Inflammatory macrophage treated with lipopolysaccharide for 1 hour (primary cell): Measurements from ENCODE around the gene CPNE9.

Source experiments
- DNase-seq, 2 donors: peaks; one replicate each; pipeline ENCODE4 v3.0.0-alpha.2; 2020 to 2022

The CPNE9 gene

DNA sequence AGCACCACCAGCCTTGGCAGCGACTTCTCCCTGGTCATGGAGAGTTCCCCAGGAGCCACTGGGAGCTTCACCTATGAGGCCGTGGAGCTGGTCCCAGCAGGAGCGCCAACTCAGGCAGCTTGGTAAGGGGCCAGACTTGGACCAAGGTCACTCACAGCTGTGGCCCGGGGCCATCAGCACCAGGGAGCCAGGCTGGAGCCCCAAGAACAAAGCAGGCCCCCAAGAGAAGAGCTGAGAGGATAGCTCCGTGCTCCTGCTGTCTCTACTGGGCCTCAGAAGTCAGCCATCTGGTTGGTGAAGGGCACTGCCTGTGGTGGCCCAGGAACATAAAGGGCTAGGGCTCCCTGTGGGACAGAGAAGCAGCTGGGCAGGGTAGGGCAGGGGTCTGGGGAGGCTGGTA is 14.7 kb upstream of the CPNE9 start:
- DNase-seq = no peak

DNA sequence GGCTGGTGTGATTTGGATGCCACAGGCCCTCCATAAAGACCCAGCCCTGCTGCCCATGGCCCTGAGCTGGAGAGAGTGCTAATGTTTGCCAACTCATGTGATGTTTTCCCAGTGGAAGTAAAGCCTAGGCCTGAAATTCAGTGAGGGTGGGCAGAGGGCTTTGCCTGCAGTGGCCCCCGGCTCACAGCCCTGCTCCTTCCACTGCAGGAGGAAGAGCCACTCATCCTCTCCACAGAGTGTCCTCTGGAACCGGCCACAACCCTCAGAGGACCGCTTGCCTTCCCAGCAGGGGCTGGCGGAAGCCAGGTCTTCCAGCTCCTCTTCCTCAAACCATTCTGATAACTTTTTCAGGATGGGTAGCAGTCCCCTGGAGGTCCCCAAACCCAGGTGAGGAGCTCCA is 13.9 kb upstream of the CPNE9 start:
- no peak for DNase-seq

DNA sequence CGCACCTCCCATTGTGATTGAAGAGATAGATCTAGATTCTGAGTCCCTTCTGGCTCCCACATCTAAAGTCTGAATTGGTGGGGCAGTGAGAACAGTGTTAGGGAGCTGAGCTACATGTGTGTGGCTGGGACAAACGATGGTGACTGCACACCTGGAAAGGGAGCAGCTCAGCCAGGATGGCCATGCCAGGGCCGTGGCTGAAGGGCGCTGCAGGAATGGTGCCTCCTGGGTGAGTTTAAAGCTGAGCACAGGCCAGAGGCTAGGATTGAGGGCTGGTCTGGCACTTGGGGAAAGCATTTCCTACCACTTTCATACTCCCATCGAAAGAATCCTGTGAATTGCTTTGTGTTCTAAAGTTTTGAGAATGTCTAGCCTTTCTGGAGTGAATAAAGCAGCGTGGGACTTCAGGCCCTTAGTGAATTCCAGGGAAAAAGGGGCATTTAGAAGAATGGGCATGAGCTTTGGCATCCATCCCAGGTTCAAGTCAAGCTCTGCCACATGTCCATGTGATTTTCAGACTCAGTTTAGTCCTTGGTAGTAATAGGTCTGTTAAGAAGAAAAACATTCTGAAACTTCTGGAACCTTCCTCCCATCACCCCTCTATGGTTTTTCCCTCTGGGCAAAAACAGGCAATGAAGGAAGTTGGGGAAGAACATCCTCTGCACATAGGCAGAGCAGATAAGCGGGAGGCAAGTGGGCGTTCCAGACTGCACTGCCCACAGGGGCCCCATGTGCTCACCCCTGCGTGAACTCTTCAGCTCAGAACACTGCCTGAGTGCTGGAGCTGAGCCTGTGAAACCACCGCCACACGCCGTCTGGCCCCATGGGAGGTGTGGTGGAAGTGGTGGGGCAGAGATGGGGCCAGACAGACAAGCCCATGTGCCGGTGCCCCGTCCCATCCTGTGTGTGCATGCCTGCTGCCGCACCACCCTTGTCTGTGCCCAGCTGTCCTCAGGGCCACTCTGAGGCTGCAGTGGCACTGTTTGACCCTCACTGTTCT is 12.9 kb upstream of the CPNE9 start:
- peak; percentile 2 to 52 for DNase-seq

DNA sequence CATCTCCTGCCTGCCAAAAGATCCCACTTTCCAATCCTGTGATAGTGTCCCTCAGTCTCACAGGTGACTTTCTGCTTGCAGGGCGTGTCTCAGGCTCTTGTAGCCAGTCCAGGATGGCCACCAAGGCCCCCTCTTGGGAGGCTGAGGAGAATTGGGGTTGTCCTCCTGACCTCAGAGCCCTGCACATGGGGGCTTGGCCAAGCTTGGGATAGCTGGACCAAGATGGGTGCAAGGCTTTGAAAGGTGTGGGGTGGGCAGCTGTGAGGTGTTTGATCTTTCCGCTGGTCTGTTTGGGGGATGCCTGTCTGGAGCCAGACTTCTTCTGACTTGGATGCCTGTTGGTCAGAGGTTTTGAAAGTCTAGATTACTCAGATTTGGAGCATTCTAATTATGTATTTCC is 12.0 kb upstream of the CPNE9 start:
- no peak for DNase-seq

DNA sequence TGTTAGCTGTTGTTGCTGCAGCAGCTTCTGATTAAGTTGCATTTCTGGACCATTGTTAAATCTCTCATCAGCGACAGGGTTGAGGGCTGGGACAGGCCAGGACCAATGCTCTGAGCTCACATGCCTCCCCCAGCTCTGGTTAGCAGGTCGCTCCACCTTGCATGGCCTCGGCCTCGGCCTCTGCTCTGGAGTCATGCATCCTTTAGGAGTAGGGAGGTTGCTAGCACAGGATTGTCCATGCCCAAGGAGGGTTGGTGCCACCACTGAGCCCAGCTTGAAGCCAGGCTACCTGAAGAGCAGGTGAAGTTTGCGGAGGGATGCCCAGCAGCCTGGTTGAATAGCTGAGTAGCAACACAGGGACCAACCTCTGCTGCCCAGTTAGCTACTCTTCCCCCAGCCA is 11.2 kb upstream of the CPNE9 start:
- DNase-seq = no peak

DNA sequence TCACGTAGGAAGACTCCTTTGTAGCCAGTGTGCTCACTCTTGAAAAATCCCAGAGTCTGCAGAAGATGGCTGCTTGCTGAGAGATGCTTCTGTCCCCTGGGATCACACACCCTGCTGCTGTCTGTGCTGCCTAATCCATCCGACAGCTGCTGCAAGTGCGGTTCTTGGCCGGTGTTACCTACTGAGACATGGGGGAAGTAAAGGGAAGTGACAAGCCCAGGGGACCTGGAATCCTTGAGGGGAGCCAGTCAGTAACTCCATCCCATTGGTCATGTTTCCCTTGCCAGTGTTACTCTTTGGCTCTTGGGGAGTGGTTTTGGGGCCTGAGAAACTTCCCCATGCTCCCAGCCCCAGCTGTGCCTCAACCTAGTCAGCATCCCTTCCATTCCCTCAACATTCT is 8.3 kb upstream of the CPNE9 start:
- DNase-seq = no peak

DNA sequence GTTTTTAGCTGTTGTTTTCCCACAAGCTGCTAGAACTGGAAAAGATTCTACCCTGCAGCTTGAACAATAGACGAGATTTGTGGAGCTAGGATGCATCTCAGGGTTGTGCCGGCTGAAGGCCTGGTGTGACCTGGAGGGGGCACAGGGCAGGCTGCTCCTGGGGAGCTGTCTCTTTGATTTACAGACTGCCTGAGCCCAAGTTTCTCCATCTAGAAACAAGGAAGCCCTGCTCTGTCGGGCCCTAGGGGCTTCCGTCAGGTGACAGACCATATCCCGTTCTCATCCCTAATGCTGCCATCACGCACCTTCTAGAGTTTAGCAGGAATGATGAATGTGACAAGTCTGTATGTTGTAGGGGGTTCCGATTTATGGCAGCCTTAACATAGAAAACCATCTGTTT is 7.9 kb upstream of the CPNE9 start:
- no peak for DNase-seq

DNA sequence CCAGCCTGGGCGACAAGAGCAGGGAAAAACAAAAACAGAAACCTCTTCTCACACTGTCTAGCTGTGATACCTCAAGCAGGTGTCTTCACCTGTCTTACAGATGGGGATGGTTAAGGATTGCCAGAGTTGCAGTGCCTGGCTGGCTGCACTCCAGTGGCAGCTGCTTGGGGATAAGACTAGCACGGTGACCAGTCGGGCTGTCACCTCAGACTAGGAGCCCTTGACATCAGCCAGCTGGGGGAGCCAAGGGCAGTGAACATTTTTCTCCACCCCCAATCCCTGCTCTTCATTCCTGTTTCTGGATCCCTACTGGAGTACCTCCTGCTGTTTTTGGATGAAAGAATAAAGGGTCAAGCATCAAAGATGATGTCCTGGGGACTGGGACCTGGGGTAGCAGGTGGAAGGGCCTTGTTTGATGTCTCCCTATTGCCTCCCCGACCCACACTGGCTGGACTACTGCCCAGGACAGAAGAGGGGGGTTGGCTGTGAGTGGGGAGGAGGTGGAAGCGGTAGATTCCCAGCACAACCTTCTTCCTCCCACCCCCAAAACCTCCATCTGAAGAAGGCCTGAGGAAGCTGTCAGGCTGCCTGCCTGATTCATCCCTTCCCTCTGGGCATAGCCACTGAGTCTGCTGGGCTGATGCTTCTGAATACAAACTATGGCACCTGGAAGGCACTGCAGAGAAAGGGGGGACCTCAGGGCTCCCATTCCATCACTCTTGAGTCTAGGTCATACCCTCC is 7.0 kb upstream of the CPNE9 start:
- no peak for DNase-seq

DNA sequence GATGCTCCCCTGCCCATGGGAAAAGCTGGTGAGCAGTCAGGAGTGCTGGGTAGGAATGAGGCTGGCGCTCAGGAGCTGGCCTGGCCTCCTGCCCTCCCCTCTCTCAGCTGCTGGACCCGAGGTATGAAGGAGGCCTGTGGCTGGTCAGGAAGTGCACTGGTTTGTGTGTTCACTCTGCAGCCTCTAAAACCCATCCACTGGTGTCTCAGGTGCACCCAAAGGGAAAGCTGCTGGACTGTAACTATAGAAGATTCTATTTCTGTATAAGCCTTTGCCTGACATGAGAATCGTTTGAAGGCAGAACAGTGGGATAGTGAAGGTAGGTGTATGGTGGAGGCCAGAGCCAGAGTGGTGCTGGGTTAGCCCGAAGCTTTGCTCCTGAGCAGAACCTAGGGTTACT is 5.7 kb upstream of the CPNE9 start:
- no peak for DNase-seq

DNA sequence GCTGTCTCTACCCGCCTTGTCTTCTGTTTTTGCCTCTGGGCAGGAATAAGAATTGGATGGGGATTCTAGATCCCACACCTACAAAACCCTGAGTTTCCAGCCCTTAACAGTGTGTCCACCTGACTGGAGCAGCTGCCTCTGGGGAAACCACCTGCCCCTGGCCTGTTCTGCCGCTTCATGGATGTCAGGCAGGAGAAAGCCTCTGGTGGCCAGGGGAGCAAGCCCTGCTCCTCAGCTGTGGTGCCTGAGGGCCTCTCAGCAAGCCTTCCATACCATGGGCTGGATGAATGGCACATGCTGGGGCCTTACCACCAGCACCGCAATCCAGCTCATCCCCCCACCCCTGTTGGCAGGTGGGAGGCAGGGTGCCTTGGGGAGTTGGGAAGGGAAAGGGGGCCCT is 5.3 kb upstream of the CPNE9 start:
- no peak for DNase-seq

DNA sequence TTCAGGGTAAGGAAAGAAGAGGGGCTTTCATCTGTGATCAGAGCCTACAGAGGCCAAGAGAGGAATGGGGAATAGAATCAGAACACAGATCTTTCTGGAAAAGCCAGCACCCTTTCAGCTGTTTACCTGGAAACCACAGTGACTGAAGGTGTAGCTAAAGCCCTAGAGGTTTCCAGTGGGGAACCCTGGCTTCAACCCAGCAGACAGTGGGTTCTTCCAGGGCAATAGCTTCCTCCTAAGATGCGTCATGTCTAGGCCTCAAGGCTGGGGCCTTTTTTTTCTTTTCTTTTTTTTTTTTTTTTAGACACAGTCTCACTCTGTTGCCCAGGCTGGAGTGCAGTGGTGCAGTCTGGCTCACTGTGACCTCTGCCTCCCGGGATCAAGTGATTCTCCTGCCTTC is 3.1 kb upstream of the CPNE9 start:
- DNase-seq = no peak

DNA sequence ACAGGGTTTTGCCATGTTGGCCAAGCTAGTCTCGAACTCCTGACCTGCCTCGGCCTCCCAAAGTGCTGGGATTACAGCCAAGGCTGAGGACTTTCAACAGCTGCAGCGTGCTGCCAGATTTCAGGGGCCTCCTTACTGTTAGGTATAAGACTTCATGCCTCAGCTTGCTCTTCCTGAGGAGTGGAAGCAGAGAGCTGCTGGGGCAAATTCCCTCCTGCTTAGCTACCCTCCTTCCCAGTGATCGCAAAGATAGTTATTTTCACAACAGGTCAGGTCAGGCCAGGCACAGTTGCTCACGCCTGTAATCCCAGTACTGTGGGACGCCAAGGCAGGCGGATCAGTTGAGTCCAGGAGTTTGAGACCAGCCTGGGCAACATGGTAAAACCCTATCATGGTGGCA is 2.6 kb upstream of the CPNE9 start:
- no peak for DNase-seq

DNA sequence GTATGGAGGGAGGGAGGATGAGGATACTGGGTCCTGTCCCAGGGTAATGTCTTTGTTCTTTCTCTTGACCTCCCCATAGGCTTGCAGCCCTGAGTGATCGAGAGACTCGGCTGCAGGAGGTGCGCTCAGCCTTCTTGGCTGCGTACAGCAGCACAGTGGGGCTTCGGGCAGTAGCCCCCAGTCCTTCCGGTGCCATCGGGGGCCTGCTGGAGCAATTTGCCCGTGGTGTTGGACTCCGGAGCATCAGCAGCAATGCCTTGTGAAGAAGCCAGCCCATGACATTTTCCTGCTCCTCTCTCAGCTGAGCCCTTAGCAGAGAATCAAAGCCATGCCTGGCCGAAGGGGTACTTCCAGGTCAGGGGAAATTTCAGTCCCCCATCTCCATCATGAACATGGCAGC is 1.9 kb upstream of the CPNE9 start:
- no peak for DNase-seq

DNA sequence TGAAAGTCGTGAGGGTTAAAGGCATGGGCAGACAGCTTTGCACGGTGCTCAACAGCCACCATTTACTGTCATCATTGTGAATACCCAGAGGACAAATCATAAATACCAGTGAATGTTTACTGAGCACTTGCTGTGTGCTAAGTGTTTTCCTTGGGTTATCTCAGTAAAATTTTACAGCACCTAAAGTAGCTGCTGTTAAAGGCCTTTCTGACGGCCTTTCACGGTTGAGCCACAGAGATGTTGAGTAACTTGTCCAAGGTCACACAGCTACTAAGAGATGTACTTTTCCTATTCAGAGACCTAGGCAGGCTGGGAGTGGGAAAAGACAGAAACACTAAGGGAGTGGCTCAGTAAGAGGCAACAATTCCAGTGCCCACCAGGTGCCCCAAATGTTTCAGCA is 393 bp upstream of the CPNE9 start:
- DNase-seq = no peak

DNA sequence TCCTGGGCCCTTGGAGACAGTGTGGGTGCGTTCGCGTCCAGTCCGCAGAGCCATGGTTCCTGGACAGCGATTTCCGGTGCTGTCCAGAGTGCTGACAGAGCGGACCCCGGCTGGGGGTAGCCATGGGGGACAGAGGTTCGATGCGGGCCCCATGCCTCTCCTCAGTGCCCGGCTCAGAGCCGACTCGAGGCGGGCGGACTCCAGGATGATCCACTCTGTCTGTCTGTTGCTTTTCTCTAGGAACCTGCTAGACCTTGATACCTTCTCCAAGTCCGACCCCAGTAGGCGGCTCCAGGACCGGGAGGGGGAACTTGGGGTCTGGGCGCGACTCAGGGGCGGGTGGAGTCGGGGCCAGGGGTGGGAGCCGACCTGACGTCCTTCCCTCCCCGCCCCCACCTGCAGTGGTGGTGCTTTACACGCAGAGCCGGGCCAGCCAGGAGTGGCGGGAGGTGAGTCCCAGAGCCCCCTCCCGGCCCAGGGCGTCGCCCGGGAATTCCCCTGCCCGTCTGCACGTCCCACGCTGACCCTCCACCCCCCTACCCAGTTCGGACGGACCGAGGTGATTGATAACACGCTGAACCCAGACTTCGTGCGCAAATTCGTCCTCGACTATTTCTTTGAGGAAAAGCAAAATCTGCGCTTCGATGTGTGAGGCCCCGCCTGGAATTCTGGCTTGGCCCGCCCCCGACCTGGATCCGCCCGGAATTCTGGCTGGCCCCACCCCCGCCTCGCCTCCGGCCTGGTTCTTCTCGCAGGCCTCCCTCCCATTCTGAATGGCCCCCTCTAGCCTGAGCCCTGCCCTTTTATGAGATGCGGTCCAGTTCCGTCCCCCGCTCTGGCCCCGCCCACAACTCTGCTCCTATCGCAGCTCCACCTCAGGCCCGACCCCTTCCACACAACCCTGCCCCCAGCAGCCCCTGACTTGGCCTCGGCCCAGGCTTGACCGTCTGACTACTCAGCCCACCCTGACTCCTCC is 1.0 kb downstream of the CPNE9 start:
- DNase-seq = no peak

DNA sequence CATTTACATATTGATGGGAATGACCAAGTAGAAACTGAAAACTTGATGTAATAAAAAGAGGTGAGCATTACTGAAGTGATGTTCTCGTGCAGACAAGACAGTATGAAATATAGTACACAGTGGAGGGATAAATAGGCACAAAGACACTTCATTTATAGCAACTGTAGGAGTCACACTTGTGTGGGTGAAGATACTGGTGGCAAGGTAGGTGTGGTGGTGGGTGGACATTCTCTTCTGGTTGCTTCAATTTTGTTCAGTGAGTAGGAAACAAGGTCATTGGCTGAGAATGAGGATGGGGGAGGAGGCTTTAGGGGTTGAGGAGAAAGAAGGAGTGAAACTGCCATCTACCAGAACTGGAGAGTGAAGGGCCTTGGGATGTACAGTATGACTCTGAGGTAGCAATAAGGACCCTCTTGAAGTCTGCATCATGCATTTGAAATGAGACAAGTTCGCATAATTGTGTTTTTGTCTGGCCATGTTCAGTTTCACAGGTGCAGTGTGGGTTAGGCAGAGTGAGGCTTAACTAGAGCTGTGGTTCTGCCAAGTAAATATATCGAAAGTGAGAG is 6.6 kb downstream of the CPNE9 start:
- DNase-seq = no peak

DNA sequence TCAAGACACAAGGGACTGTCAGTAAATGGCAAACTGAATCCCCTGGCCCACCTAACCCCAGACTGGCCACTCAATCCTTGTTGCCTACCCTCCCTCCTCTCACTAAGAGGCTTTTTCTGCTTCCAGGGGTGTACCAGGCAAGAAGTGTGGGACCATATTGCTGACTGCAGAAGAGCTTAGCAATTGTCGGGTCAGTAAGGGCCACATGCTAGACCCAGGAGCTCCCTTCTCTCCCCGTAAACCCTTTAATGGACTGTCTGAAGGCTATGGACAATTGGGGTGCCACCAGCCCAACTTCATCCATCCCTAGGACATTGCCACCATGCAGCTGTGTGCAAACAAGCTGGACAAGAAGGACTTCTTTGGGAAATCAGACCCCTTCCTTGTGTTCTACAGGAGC is 8.8 kb downstream of the CPNE9 start:
- no peak for DNase-seq

DNA sequence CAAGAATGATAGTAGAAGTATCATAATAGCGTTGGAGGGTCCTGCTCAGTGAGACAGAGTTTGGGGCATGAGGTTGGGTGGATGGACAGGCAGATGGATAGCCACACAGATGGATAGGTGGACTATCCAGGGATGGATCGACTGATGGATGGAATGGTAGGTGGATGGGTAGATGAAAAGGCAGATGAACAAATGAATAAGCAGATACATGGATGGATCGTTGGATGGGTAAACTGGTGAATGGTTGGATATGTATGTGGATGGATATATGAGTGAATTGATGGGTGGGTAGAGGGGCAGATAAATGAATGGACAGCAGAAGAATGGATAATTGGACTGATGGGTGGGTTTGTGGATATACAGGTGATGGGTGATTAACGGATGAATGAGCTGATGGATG is 9.5 kb downstream of the CPNE9 start:
- no peak for DNase-seq

DNA sequence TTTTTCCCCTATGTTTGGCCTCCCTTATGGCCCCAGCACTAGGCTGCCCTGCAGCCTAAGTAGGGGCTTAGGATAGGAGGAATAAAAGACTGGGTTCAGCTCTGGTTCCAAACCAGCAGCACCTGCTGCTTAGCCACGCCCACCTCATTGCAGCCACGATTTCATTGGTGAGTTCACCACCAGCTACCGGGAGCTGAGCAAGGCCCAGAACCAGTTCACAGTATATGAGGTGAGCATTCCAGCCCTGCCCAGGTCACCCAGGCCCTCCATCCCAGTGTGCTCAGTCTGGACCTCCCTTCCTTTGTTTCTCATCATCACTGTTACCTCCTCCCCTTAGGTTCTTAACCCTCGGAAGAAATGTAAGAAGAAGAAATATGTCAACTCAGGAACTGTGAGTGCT is 11.5 kb downstream of the CPNE9 start:
- no peak for DNase-seq

DNA sequence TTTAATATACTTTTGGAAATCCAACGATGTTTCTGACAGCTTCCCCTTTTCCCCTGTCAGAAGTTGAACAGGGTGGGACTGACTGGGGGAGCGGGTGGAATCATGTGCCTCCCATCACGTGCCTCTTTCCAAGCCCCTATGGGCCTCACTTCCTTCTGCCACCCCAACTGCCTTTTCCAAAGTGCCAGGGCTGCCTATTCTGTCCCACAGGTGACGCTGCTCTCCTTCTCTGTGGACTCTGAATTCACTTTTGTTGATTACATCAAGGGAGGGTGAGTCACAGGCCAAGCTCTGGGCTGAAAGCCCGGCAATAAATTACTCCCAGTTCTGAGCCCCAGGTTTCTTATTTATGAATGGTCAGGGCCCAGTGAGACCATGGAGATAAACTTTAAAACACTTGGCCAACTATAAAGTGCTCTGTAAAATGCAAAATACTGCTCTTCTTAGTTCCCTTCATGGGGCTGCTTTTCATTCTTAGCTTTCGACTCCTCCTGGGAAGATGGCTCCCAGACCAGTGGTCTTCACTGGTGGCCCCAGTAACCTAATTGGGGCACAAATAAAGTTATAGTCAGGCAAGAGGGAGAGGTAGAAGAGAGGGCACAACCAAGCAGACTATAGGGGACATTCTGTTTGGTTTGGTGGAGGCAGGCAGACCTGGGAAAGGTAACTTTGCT is 12.3 kb downstream of the CPNE9 start:
- DNase-seq = peak; percentile 89 to 94

DNA sequence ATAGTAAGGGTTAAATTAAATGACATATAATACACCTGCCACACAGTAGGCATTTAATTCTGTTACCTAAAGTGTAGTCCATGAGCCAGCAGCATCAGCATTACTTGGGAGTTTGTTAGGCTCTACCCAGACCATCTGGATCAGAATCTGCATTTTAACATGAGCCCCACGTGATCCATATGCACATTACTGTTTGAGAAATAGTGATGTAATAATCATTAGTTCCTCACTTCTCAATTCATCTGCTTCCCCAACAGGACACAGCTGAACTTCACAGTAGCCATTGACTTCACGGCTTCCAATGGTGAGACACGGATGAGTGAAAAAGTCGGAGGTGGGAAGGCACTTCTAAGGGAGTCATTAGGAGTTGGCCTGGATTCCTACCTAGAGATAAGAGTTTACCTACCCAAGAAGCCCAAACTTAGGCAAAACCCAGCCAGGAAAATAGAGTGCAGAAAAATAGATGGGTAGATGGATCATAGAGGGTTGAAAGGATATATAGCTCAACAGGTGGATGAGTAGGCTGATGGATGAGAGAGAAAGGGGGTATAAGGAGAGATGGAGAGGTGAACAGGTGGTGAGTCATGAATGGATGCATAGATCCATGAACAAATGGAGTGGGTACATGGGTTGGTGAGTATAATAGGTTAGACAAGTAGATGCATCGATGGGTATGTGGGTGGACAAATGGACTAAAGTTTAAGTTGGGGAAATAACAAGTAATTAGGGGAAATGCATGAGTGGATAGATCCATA is 13.3 kb downstream of the CPNE9 start:
- DNase-seq = peak; percentile 47 to 68
